Ecto neural progenitor cell (in vitro differentiated cells): ENCODE results near the gene SLC36A3.
A peak's percentile ranks its signal among the peaks of the same experiment; 100 is the strongest.
"Not testable (repeated sequence)": the region's sequence is repeated elsewhere in the genome, so short reads cannot be mapped to it uniquely, and the experiment has no call there.

ENCODE experiments used
- DNase-seq: peaks from one replicate; pipeline ENCODE4 v3.0.0-alpha.2; 2018; ENCODE audit warnings: low spot score

The SLC36A3 gene

DNA sequence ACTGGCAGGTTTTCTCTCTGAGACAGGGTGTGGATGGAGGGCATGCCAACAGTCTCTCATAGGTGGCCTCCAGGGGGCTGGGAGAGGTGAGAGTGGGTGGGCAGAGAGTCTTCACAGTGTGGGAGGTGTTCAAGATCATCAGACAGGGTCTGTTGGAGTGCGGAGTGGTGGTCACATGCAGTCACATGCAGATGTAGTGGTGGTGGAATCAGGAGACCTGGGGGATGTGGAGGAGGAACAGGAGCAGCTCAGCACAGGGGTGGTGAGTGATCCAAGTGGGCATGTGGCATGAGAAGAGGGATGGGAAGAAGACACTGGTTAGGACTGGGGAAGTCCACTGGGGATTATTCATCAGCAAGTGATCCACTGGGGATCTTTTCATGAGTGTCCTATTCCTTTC, 44.8 kb downstream of the SLC36A3 start:
- DNase-seq = no peak

DNA sequence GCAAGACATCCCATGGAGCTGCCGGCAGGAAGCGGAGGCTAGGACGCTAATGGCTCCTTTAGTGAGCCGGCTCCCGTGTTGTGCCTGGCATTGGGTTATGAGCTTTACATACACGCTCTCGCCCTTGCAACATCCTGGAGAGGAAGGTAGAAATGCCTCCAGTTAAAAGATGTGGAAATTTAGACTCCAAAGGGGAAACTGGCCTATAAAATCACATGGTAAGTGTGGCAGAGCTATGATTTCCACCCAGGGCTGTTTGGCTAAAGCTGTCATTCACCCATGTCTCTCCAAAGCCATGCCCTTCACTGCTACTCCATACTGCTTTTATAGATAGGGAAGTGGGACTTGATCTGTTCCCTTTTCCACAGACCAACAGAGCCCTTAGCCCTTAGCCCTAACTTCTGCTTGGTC, 45.4 kb downstream of the SLC36A3 start:
- DNase-seq = no peak

DNA sequence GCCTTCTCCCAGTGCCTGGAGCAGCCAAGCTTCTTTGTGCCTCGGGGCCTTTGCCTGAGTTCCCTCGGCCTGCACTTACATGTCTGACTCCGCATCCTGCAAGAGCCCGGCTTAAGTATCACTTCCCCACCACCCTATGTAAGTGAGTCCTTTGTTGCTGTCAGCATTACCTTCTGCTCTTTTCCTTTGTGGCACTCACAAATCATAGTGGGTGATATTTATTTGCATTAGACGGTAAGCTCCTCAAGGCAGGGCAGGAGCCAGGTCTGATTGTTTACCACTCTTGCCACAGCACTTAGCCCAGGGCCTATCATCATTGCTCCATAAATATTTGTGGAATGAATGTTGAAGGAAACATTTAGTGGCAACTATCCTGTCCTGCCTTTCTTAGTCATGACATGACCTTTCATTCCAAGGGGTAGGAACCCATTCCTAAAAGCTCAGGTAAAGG, 45.8 kb downstream of the SLC36A3 start:
- no peak for DNase-seq

DNA sequence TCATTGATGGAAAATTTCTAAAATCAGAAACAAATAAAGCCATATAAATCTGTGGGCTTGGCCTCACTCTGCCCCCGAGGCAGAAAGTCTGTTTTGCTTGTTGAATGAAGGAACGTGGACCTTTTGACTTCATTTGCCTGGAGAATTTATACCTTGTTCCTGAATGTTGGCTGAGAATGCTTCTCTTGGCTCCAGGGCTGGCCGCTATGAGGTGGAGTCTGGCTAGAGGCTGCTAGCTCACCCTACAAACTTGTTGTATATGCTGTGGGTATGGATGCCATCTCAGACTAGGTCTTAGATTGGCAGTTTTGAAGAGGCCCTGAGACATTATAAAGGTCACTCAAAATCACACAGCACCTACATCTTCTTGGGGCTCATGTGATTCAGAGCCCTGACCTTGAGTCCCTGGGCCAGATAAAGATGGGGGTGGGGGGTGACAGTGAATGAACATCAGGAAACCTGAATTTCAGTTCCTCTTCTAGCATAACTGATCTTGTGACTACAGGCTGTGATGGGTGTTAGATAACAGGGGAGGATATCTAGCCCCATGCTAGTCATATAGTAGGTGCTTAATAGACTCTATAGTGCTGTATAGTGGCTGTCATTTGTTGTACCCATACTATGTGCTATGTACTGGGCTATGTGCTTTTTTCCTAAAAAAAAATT, 47.8 kb downstream of the SLC36A3 start:
- DNase-seq = no peak

DNA sequence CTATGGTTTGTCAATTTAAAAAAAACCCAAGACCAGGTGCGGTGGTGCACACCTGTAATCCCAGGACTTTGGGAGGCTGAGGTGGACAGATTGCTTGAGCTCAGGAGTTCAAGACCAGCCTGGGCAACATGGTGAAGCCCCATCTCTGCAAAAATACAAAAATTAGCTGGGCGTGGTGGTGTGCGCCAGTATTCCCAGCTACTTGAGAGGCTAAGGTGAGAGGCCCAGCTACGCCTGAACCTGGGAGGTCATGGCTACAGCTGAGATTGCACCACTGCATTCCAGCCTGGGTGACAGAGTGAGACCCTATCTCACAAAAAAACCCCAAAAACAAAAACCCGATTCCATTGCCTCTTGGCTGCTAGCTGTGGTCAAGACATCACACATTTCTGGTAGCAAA, 48.6 kb downstream of the SLC36A3 start:
- not testable (repeated sequence) for DNase-seq

DNA sequence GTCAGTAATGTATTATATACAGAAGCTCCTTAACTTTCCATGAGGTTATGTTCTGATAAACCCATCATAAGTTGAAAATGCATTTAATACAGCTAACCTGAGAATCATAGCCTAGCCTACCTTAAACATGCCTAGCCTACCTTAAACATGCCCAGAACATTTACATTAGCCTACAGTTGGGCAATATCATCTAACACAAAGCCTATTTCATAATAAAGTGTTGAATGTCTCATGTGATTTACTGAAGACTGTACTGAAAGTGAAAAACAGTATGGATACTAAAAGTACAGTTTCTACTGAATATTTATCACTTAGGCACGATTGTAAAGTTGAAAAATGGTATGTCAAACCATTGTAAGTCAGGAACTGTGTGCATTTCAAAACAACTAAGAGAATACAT, 49.0 kb downstream of the SLC36A3 start:
- DNase-seq = no peak

DNA sequence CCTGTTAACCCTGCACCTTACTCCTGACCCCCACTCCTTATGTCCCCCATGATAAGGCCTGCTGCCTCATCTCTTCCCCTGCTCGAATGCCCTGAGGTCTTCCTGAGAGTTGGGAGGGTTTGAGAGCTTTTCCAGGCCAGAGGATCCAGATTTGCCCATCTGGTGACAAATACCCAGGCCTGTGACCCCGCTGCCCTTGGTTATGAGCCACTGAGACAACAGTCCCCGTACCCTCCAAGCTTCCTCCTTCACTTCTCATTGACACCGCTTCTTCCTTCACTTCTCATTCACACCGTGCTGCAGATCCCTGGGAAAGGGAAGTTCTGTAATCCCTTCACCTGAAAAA, 50.0 kb downstream of the SLC36A3 start:
- DNase-seq = no peak

DNA sequence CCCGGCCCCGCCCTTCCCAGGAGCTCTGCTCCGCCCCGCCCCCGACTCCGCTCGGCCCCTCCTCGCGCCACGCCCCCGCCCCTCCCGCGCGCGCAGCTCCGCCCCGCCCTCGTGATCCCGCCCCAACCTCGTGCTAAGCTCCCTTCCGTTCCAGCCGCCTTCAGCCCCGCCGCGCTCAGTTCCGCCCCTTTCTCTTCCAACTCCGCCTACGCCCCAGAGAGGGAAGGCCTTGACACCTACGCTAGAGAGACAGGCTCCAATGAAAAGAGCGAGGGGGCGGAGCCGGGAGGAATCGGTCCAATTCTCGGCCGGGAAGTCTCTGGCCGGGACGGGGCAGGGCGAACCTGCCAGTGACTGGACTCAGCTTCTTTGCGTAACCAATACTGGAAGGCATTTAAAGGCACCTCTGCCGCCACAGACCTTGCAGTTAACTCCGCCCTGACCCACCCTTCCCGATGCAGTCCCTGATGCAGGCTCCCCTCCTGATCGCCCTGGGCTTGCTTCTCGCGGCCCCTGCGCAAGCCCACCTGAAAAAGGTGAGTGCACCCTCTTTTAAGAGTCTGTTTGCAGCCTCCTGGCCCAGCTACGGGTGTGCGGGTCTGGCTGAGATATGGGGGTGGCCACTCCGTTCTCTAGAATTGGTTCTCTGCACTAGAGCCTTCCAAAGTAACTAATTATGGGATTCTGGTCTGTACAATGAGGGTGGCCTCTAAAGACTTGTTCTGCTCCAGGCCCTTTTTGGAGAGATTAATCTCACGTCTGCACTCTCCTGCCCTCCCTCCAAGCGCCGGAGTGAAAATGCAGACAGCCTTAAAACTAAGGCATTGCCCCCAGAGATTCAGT, 50.6 kb downstream of the SLC36A3 start, which contains the start of gene GM2A:
Gene GM2A, plus strand, starts transcription at position 424 of the 843 bp plus-strand sequence. Its CDS starts 32 bp downstream, at position 456.
- DNase-seq = peak; percentile 99

DNA sequence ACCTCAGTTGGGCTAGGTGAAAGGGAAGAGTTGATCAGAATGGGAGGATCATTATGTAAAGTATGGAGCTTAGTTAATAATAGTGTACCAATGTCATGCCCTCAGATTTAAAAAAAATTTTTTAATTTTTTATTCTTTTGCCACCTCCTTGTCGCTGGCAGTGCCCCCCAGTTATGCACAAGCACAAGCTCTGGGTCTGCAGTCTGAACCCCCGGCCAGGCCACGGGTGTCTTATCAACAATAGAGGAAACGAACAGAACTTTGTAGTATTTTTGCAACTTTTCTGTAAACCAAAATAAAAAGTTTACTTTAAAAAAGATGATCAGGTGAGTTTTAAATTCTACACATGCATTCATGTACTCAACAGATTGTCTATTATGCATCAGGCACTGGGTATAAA, 51.9 kb downstream of the SLC36A3 start:
- DNase-seq = no peak

DNA sequence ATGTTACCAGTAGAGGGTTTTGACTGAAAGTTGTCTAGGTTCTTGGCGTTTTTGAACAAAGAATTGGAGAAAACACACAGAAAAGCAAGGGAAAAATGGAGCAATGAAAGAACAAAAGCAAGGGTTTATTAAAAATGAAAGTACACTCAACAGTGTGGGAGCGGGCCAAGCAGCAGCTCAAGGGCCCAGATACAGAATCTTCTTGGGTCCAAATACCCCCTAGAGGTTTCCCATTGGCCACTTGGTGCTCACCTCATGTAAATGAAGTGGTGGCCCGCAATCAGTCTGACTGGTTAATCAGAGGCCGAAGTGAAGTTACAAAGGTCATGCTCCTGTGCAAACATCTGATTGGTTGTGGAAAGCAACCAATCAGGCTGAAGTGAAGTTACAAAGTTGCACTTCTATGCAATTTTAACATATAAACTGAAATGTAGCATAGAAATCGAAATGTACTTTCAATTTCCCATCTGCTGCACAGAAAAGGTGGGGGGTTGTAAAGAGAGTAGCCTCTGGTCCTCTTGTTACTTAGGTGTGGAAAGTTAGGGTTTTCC, 52.5 kb downstream of the SLC36A3 start:
- no peak for DNase-seq

DNA sequence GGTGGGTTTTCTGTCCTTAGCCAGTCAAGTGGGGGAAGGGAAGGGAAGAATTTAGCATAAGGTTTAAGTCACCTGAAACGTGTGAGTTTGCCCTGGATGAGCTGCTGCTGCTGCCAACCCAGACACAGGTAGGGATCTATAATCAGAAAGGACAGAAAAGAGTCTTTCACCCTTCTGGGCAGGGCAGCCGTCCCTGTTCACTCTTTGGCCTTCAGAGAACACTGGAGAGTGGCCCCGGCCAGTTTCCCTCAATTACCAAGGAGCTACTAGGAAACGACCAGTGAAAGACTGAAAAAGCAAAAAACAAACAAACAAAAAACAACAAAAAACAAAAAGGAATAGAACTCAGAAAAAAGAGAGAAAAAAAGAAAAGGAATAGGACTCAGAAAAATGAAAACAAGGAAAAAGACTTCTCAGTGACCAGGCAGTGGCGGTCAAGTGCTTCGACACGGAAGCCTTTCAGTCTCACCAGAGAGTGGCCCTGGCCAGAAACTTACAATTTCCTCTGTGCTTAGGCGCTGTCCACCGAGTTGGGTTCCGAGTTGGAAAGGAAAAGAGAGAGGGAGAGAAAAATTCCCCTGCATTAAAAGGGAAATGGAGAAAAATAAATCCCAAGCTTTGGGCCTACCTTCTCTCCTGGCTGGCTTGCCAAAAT, 53.1 kb downstream of the SLC36A3 start:
- no peak for DNase-seq

DNA sequence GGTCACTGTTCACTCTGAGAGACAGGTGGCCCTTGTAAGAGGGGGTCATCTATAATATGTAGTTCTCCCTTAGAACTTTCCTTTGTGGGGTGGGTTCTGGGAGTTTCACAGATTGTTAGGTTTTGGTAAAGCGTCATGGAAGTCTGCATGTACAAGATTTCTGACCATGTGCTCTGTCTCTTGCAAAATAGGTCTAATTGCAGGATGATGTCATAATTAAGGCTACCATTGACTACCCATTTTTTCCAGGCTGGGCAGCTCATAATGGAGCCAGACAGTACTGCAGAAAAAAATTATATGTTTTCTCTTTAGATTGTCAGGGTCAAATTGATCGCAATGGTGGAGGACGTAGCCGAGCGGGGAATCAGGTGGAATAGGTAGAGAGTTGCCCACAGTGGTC, 54.3 kb downstream of the SLC36A3 start:
- DNase-seq = no peak

DNA sequence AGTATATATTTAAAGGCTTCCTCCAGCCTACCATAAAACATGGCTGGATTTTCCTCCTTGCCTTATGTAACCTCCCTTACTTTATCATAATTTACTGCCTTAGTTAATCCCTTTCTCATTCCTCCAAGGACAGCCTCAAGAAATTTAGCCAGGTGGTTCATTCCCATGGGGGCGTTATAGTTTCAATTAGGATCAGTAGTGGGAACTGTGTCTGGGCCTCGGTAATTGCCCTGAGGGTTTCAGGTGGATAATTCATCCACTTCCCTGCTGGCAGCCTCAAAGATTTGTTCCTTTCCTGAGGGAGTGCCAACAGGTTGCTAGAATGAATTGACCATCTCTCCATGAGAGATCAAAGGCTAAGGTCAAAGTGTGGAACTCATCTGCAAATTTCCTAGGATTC, 54.9 kb downstream of the SLC36A3 start:
- DNase-seq = no peak

DNA sequence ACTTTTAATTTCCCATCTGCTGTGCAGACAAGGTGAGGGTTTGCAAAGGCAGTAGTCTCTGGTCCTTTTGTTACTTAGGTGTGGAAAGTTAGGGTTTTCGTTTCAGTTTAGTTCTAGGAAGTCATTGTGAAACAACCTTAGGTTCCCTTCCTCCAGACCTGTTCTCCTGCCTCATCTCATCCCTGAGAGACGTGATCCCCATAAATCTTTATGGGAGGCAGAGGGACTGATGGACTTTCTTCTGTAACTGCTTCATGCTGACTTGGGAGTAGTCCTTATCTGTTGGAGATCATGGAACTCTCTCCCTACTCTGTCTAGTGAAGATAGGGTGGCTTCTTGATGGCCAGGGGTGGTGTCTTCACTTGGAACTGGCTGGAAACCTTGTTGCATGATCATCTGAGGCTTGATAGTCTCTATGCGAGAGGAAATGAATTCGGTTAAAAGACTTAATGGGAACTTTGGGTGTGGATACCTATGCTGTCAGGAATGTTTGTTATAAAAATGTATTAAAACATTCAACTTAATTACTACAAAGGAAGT, 57.8 kb downstream of the SLC36A3 start:
- no peak for DNase-seq

DNA sequence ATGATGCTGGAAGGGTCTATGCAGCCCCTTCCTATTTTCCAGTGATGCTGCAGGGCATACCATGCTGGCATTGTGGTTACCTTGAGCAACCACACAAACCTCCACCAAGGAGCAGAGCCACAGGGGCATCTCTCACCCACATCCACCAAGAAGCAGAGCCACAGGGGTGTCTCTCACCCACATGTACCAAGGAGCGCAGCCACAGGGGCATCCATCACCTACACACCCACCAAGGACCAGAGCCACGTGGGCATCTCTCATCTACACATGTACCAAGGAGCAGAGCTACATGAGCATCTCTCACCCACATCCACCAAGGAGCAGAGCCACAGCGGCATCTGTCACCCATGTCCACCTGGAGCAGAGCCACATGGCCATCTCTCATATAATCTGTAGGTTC, 59.4 kb downstream of the SLC36A3 start:
- no peak for DNase-seq

DNA sequence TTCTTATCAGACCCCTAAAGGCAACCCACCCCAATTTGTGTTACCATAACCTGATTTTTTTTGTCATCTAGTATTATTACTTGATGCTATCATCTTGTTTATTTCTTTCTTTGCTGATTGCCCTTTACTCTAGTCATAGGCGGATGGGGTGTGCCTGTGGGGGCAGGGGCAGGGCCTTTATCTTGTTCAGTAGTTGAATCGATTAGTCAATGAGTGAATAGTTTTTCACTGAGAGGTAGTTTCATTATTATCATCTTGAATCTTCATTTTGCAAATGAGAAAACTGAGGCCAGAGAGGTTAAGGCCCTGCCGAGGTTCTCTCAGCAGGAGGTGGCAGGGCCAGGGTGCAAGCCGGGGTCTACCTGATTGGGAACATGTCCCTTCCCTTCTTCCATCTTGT, 60.0 kb downstream of the SLC36A3 start:
- no peak for DNase-seq

DNA sequence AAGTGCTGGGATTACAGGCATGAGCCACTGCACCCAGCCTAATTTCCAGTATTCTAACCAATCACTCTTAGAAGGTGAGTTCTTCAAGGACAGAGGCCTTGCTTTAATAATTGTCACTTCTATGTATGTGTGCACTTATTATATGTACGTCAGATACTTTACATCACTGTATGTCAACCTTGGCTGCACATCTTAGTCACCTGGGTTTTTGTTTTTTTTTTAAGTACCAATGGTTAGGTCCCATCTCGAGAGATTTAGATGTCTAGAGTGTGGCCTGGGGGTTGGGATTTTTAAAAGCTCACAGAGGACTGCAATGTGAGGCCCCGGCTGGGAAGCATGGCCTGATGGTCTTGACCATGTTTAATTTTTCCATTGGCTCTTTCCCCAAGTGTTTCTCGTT, 60.4 kb downstream of the SLC36A3 start:
- DNase-seq = no peak

DNA sequence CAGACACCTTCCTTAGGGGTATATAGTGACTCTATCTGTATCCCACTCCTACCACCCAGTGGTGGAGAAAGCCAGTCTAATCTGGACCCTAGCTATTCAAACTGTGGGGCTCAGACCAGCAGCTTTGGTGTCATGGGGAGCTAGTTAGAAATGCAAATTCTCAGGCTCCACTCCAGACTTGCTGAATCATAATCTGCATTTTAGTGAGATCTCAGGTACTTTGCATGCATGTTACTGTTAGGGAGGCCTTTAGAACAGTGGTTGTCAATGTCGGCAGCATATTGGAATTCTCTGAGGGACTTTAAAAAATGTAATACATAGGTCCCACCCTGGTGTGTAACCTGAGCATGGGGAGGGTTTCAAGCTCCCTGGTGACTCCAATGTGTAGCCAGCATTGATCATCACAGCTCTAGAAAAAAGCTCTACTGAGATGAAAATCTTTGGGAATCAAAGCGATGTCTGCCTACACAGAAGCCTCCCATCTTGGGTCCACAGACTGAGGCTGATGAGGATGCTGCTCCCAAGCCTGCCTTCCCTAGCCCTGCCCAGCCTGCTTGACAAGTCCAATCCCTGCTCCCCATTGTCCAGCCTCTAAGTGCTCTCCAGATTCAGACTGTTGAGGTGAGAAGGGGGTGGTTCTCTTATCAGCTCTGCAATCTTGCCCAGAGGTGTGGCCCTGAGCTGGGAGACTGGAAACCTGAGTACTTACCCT, 62.5 kb downstream of the SLC36A3 start:
- DNase-seq = no peak

DNA sequence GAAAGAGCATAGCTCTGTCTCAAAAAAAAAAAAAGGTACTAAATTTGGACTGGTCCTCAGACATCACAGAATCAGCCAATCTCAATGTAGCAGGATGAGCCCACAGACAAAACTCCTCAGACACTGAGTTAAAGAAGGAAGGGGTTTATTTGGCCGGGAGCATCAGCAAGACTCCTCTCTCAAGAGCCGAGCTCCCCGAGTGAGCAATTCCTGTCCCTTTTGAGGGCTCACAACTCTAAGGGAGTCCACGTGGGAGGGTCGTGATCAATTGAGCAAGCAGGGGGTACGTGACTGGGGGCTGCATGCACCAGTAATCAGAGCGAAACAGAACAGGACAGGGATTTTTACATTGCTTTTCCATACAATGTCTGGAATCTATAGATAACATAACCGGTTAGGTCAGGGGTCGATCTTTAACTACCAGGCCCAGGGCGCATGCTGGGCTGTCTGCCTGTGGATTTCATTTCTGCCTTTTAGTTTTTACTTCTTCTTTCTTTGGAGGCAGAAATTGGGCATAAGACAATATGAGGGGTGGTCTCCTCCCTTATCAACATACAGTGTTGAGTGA, 63.2 kb downstream of the SLC36A3 start:
- not testable (repeated sequence) for DNase-seq

DNA sequence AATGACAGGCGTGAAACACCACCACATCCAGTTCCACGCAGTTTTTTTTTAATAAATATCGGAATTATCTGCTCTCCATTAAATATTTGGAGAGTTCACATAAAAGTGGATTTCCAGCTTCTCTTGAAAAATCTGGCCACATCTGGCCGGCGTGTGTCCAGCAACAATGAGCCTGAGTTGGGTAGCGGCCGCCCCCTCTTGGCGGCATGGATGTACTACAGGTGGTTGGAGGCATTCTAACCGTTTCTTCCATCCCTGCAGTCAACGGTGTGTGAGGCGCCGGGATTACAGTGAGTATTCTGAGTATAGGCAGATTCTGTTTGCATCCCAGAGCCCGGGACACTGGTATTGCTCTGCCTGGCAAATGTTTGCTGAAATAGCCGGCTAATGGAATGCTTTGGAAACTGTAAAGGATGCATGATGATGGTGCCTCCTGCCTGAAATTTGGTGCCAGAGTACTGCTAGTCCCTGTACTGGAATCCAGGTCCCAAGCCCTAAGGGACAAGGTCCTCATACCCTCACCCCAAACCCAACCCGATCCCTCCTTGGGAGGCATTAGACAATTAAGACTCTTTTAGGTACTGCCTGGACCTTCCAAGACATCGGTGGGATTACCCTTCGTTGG, 64.2 kb downstream of the SLC36A3 start:
- peak; percentile 65 for DNase-seq

DNA sequence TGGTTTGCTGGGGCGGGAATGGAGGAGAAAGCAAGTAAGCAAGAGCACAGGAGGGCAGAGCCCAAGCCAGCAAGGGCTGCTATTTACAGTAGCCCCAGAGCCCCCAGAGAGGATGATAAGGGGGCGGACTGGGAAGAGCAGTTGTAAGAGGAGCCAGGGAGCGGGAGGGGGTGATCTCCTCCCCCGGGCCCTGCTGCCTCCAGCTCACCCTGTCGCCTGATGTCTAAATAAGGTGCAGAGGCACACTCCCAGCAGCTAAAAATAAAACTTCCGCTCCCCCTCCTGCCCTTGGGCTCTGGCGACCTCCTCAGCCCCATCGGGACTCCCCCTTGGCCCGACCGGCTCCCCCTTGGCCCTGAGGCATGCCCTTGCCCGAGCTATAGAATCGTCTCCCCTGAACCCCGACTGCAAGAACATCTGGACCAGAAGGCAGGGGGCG, 65.2 kb downstream of the SLC36A3 start:
- no peak for DNase-seq
